Stimulated activated CD8-positive, alpha-beta memory T cell treated with anti-CD3 and anti-CD28 coated beads, Interleukin-7, amount 100 ng/mL, for 24 hours (primary cell): ENCODE measurements around the gene C3orf20.

ENCODE experiments used
- DNase-seq: peaks from one replicate; pipeline ENCODE4 v3.0.0-alpha.2; 2020; ENCODE audit warnings: low read depth

The C3orf20 gene

GRCh38 chr3:14758959-14759358 lies 84.0 kb downstream of the C3orf20 start:
- DNase-seq = no peak

GRCh38 chr3:14760185-14760584 lies 85.2 kb downstream of the C3orf20 start:
- no peak for DNase-seq

- no peak for DNase-seq
Observed at GRCh38 chr3:14761121-14761672, 86.3 kb downstream of the C3orf20 start.

GRCh38 chr3:14761866-14762265 lies 86.9 kb downstream of the C3orf20 start:
- no peak for DNase-seq

GRCh38 chr3:14762701-14763100 lies 87.8 kb downstream of the C3orf20 start:
- DNase-seq = no peak

GRCh38 chr3:14764331-14765059 lies 89.6 kb downstream of the C3orf20 start:
- no peak for DNase-seq

- no peak for DNase-seq
Observed at GRCh38 chr3:14765060-14765400, 90.1 kb downstream of the C3orf20 start.

- DNase-seq = no peak
Observed at GRCh38 chr3:14765576-14766427, 90.9 kb downstream of the C3orf20 start.

GRCh38 chr3:14766428-14767244 lies 91.7 kb downstream of the C3orf20 start:
- no peak for DNase-seq

GRCh38 chr3:14767245-14768051 lies 92.5 kb downstream of the C3orf20 start:
- no peak for DNase-seq

GRCh38 chr3:14768182-14768790 lies 93.3 kb downstream of the C3orf20 start:
- DNase-seq = no peak

- DNase-seq = no peak
Observed at GRCh38 chr3:14768881-14769280, 93.9 kb downstream of the C3orf20 start.

GRCh38 chr3:14769544-14770325 lies 94.8 kb downstream of the C3orf20 start:
- no peak for DNase-seq

GRCh38 chr3:14770591-14770990 lies 95.7 kb downstream of the C3orf20 start:
- DNase-seq = no peak

GRCh38 chr3:14771593-14772497 lies 96.9 kb downstream of the C3orf20 start:
- no peak for DNase-seq

- no peak for DNase-seq
Observed at GRCh38 chr3:14772533-14773138, 97.7 kb downstream of the C3orf20 start.

GRCh38 chr3:14773281-14773680 lies 98.3 kb downstream of the C3orf20 start:
- no peak for DNase-seq

- no peak for DNase-seq
Observed at GRCh38 chr3:14773691-14774128, 98.8 kb downstream of the C3orf20 start.

GRCh38 chr3:14774431-14774830 lies 99.5 kb downstream of the C3orf20 start:
- DNase-seq = no peak
